ENCODE results near the gene GRIK4.

DNA sequence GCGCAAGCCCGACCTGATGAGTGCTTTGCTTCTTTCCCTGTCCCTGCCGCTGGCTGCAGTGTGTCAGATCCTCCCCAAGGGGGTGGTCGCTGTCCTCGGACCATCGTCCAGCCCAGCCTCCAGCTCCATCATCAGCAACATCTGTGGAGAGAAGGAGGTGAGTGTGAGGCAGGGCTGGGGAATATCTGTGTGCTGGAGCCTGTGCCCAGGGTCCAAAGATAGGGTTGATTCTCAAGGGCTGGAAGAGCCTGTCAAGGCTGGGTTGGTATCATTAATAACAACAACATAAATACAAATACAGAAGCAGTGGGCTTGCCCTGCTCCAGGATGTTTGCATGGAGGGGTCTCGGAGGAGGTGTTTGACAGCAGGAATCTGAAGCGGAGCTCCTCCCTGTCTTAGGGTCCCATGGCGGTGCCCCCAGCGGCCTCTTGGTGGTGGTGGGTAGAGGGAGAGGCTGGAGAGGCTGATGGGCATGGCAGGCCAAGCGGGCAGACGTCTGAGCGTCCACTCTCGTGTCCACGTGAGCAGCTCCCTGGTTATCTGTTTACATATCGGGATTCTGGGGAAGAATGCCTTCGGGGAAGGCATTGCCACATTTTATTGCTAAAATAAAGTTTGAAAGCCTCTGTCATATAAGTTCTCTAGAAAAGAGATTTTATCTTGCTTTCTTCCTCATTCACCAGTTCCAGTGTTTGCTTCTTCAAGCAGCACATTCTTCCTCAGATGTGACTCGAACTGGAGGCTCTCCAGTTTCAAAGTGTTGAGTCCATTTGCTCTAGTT lies 304.0 kb downstream of the GRIK4 start:
- TF ChIP-seq, protein P1, sequence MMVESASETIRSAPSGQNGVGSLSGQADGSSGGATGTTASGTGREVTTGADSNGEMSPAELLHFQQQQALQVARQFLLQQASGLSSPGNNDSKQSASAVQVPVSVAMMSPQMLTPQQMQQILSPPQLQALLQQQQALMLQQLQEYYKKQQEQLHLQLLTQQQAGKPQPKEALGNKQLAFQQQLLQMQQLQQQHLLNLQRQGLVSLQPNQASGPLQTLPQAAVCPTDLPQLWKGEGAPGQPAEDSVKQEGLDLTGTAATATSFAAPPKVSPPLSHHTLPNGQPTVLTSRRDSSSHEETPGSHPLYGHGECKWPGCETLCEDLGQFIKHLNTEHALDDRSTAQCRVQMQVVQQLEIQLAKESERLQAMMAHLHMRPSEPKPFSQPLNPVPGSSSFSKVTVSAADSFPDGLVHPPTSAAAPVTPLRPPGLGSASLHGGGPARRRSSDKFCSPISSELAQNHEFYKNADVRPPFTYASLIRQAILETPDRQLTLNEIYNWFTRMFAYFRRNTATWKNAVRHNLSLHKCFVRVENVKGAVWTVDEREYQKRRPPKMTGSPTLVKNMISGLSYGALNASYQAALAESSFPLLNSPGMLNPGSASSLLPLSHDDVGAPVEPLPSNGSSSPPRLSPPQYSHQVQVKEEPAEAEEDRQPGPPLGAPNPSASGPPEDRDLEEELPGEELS (CRISPR knock-in tag; IDR thresholded peaks at IDR 0.05): no peak
- no peak for TF ChIP-seq MAX (CRISPR knock-in tag; IDR thresholded peaks at IDR 0.05)

All from WTC11 (cell line).